HG03025 (cell line): ENCODE measurements around the gene TP53RK.

ENCODE experiments used
- ATAC-seq: cut with Tn5 transposase; IDR thresholded peaks from one replicate; pipeline ENCODE4 v1.9.1; 2021; ENCODE audit warnings: mild to moderate bottlenecking, moderate library complexity; ENCODE audit not compliant: unreplicated experiment, low FRiP score

TP53RK gene

DNA sequence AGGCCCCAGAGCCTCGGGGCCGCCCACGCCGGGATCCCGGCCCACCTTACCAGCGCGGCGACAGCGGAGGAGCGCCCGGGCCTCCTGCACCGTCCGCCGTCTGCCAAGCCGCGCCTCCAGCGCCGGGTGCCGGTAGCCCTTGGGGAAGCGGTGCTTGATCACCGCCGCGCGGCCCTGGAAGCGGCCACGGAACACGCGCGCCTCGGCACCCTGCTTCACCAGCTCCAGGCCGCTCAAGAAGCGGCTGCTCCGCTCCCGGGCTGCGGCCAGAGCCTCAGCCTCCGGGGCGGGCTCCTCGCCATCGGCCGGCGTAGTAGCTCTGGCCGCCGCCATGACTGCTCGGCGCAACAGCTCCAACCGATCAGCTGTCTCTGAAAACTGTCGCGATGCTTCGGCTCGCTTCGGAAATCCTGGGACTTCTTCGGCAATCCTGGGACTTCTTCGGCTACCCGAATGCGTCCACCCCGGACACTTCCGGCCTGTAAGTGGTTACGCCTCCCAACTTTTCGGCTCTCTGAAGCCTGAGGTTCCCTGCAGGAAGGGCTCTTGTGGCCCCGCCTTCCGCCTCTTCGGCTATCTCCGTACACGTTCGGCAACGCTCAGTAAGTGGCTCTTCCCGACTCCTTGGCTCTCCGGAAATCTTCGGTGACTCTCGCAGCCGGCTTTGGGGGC is at the start of gene TP53RK:
TP53RK (minus strand) TSS at position 363 of the 672 bp plus-strand sequence; CDS start at position 333, 30 bp downstream.
- ATAC-seq: peak; percentile 85

DNA sequence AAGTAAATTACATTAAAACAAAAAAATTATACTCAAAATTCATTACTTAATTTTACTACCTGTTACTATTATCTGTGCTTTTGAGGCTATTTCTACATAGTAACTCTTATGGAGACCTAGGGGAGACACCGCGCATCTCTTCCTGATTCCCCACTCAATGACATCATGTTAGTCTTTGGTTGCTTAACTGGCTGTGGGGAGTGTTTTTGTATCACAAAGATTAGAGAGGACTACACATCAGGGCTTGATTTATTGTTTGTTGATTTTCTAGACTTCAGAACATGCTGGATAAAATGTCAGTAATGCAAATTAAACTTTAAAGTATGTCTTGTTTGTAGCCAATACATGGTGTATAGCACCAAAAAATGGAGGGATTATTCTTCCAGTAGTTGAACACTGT is 46.2 kb upstream of the TP53RK start:
- no peak for ATAC-seq

DNA sequence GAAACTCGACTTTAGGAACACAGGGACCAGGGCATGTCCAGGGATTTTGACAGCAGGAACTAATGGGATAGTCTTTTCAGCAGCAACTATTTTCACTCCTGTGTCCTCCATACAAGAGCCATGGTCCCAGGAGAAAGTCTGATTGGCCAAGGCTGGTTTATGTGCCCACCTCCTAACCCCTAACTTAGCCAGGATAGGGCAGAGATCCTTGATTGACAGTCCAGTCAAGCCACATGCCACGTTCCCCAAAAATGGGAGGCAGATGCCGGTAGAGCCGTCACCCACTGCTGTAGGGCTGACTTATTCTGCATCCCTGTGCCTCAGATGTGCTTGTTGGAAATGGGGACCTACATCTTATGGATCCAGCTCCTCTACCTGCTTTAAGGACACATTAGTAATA is 42.5 kb upstream of the TP53RK start:
- no peak for ATAC-seq

DNA sequence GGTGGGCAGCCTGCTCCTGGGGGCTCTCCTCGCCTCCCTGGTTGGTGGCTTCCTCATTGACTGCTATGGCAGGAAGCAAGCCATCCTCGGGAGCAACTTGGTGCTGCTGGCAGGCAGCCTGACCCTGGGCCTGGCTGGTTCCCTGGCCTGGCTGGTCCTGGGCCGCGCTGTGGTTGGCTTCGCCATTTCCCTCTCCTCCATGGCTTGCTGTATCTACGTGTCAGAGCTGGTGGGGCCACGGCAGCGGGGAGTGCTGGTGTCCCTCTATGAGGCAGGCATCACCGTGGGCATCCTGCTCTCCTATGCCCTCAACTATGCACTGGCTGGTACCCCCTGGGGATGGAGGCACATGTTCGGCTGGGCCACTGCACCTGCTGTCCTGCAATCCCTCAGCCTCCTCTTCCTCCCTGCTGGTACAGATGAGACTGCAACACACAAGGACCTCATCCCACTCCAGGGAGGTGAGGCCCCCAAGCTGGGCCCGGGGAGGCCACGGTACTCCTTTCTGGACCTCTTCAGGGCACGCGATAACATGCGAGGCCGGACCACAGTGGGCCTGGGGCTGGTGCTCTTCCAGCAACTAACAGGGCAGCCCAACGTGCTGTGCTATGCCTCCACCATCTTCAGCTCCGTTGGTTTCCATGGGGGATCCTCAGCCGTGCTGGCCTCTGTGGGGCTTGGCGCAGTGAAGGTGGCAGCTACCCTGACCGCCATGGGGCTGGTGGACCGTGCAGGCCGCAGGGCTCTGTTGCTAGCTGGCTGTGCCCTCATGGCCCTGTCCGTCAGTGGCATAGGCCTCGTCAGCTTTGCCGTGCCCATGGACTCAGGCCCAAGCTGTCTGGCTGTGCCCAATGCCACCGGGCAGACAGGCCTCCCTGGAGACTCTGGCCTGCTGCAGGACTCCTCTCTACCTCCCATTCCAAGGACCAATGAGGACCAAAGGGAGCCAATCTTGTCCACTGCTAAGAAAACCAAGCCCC is 36.2 kb upstream of the TP53RK start:
- ATAC-seq: no peak

DNA sequence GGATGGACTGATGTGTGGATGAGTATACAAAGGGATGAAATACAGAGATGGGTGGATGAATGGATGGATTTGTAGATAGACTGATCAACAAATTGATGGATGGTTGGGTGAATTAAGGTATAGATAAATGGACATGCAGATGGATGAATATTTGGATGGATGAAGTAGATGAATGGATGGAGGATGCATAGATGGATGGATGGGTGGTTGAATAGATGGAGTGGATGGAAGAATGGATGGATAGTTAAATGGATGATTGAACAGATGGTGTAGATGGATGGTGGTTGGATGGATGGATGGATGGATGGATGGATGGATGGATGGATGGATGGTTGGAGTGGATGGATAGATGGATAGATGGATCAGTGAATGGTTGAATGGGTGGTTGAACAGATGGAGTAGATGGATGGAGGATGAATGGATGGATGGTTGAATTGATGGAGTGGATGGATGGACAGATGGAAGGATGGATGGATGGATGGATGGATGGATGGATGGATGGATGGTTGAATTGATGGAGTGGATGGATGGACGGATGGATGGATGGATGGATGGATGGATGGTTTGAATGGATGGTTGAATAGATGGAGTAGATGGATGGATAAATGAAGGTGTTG is 35.2 kb upstream of the TP53RK start:
- ATAC-seq: no peak

DNA sequence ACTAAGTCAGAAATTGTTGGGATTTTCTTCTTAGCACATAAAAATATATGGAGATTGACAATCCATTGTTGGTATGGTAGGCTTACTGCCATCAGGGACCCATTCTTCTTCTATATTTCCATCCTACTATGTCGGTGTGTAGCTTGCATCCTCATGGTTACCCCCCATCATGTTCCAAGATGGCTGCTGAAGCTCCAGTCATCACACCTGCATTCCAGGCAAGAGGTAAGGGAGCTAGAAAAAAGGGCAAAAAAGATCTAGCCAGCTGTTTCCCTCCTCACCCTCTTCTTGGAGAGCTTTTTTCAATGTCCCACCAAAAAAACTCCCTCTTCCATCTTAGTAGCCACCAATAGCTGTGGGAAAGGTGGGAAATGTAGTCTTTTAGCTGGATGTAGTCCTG is 33.8 kb upstream of the TP53RK start:
- no peak for ATAC-seq

DNA sequence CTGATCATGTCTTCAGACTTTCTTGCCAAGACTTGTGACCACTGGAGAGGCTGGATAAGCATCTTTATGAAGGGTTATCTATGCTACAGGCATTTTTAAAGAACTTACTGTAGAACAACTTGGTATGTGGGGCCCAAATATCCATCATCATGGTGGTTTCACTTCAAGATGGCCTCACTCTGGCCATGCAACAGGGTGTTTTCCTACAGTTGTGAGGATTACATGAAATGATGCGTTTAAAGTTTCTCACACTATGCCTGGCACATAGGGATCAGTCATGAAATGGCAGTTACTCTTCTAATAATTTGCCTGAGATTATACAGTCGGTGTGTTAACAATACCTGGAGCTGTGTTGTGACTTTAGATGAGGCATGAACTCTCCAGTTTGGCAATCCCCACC is 33.2 kb upstream of the TP53RK start:
- no peak for ATAC-seq

DNA sequence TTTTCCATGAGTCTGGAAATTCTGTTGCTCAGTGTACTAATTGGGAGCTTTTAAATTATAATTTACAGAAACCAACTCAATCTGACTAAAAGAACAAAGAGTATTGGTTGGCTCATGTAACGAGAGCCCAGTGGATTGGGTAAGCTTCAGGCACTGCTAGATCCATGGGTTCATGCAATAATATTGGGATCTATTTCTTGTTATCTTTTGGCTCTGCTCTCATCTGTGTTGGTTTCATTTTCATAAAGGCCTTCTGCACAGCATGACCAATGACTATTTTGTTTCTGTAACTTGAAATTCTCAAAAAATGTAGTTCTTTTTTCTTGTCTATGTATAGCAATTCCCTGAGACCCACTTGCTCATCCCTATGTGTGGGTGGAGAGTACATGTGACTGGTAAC is 32.2 kb upstream of the TP53RK start:
- ATAC-seq: no peak

DNA sequence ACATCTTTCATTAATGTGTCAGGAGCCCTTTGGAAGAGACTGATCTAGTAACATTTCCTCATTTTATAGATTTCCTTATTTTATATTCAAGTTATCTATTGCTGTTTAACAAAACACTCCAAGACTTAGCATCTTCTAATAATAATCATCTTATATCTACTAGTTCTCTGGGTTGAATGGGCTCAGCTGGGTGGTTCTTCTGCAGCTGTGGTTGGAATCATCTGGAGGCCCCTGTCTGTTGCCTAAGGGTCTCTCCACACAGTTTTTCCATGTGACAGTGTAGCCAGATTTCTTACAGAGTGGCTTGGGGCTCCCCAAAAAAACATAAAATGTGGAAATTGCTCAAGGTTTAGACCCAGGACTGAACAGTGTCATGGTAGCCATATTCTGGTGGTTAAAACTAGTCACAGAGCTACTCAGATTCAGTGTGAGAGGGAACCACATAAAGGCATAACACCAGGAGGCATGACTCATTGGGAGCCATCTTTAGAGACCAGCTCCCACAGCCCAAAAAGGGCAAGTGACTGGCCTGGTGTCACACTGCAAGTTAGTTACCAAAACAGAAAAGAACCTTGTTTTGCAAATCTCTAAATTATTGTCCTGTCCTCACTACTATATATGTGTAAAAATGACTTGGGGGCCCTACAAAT is 31.7 kb upstream of the TP53RK start:
- ATAC-seq: no peak

DNA sequence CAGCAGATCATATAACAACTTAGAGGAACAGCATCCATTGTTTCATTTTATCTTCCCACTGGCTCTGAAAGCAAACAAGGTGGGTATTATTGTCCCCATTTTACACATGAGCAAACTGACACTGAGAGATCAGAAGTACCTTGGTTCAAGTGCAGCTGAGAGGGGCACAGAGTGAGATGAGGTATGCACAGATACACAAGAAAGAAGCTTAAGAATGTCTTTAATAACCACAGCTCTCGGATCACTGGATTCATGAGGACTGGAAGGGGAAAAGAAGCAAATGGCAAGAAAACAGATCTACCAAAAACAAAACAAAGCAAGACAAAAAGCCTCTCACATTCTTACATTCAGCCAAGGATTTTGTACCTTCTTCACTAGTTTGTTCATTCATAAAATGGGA is 30.8 kb upstream of the TP53RK start:
- ATAC-seq: no peak

DNA sequence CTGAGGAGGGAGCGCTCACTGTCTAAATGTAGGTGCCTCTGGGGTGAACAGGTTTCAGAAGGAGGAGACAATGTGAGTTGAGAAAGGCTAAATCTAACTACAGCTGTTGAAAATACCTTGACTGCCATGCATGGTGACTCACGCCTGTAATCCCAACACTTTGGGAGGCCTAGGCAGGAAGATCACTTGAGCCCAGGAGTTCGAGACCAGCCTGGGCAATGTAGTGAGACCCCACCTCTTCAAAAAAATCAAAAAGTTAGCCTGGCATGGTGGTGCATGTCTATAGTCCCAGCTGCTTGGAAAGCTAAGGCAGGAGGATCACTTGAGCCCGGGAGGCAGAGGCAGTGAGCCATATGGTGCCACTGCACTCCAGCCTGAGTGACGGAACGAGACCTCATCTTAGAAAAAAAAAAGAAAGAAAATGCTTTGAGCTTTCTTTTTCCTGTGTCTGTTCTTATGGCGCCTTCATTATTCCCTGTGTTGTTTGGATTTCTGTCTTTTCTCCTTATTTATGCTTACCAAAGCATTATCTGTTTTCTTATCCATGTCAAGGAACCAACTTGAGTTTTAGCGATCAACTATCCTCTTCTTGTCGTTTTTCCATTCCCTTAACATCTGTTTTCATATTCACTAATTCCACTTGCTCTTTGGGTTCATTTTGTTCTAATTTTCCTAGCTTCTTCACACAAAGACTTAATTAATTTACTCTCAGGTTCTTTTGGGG is 28.7 kb upstream of the TP53RK start:
- ATAC-seq: no peak

DNA sequence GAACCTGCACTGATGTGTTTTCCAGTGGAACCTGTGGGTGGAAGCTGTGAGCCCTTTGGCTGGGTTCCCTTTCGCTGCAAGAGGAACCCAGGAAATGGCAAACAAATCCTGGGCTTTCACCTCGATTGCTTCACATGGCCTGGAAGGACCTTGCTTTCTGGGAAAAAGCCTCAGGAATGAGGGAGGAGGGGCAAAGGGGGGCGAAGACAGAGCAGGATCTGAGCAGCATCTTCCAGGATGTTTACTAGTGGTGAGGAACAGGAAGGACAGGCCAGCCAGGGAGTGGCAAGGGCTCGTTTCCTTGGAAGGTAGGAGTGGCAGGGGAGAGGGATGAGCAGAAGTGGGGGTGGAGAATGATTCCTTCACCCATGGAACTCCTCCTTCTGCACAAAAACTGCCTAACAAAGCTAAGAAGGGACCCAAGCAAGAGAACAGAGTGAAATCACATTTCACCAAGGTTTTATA is 26.1 kb upstream of the TP53RK start:
- ATAC-seq: no peak

DNA sequence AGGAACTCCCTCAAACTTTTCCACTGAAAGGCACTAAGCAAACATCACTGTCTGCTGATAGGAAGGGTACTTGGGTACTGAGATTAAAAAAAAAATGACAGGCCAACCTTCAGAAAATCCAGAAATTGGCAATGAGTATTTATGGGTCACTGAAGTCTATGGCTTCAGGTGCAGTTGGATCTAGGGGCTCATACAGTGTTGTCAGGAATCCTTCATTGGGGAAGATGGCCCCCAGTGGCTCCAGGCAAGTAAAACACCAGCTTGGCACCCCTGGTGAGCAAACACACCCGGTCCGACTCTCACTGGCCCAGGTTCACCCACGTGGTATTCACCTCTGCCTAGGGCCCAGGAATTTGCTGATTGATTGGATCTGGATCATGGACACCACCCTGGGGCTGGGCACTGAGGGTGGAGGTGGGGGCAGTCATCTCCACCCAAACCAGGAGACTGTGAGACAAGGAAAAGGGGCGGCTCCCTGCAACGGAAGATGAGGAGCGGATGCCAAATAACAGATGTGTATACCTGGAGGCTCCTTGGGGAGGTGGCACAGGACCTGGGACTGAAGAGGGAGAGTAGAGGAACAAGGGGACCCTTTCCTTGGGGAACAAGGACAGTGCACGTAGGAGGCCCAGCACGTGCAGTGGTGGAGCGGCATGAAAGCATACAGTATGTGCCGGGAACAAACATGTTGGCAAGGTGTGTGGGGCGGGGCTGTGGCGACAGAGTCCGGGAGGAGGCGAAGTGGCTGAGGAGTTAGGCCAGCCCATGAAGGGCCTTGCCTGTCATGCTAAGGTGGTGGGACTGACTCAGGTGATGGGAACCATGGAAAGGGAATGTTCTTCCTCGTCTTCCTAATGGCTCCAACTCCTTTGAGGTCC is 25.0 kb upstream of the TP53RK start:
- ATAC-seq: no peak

DNA sequence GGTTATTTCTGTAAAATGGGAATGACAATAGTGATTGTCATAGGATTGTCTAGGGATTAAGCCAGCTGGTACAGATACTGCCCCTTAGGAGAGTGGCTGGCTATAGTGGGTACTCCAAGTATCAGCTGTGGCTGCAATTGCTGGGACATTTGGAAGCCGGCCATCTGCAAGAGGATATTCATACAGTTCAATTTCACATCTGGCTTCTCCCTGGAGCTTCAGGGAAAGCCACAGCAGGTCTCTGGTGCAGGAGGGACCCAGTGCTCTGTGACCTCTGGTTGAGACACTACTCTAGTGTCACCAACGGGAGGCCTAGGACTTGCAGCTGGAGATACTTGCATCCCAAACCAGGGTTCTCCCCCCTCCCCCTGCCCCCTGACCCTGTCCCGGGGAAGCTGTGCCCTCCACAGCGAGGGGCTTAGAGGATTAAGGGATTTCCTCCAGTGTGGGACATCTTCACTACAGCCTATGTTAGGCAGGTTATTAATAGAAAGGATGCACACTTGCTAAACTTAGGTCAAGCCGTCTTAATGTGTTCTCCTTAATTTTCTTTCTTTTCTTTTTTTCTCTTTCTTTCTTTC is 22.9 kb upstream of the TP53RK start:
- no peak for ATAC-seq

DNA sequence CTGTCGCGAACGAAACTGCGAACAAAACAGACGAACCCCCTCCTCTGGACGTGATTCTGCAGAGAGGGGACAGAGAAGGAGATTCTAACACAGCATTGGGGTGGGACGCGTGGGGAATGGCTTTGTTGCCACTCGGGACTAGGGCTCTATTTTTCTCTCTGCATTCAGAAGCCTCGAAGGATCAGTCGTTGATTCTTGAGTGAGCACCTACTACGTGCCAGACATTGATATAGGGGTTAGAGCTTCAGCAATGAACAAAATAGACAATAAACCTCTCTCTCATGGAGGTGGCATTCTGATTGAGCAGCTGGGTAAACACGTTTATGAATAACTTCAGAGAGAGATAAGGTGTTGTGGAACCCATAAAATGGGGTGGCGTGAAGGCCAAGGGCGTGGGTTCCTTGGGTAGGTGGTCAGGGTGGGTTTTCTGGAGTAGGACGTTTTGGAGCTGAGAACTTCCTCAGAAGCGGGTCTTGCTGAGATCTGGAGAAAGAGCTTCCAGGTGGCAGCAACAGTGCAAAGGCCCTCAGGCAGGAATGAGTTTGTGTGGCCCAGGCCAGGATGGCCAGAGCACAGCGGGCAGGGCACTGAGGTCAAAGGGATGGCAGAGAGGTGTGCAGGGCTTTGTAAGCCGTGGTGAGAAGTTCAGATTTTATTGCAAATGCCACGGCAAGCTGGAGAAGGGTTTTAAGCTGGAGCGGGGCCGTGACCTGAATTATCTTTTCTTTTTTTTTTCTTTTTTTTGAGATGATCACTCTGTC is 21.1 kb upstream of the TP53RK start:
- ATAC-seq: no peak

DNA sequence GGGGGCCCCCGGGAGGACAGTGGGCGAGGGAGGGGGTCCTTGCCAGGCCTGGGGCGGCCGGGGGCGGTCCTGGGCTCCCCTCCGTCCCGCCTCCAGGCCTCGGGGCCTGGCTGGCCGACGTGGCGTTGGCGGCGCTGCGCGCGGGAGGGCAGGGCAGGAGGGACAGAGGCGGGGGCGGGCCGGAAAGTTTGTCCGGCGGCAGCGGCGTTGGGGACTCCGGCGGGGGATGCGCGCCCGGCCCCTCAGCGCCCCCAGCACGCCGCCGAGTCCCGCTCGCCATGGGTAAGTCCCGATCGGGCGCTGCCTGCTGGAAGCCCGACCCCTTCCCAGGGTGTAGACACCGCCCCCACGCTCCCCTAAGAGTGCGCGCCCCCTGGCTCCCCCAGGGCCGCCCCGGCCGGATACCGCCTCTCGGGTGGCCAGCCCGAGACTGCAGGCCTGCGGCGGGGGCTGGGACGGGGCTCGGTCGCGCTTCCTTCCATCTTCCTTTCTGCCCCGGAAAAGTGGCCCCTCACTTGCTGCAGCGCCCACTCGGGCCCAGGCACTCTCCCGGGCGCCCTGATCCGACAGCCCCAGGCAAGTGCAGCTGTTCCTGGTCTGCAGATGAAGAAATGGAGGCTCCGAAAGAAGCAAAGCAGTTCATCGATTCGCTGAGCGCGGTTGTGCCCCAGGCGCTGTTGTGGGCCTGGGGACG is 20.4 kb upstream of the TP53RK start, which contains the start of gene SLC2A10:
SLC2A10 (plus strand) TSS at position 191 of the 694 bp plus-strand sequence; CDS start at position 279, 88 bp downstream.
- no peak for ATAC-seq

DNA sequence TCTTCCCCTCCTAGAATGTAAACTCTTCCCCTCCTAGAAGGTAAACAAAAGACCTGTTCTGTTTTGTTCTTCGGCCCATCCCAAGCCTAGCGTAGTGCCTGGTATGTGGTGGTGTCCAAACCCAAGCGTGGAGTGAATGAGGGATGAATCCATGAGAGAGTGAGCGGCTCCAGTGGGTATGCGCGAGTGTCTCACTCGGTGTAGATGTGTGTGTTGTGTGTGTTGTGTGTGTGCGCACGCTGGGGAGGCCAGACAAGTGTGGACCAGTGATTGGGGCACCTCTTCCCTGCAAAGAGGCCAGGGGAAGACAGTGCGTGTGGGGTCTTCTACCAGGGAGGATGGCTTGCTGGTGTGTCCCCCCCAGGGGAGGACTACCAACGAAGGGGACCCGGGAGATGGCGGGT is 19.8 kb upstream of the TP53RK start:
- no peak for ATAC-seq
